NCI-H2029 (cell line): ENCODE results near the gene NEK2.
"Not testable (repeated sequence)": the region's sequence is repeated elsewhere in the genome, so short reads cannot be mapped to it uniquely, and the experiment has no call there.

Source experiments
- DNase-seq: peaks from one replicate; lab custom pipeline; 2025; lab: John Stamatoyannopoulos, UW

The NEK2 gene

DNA sequence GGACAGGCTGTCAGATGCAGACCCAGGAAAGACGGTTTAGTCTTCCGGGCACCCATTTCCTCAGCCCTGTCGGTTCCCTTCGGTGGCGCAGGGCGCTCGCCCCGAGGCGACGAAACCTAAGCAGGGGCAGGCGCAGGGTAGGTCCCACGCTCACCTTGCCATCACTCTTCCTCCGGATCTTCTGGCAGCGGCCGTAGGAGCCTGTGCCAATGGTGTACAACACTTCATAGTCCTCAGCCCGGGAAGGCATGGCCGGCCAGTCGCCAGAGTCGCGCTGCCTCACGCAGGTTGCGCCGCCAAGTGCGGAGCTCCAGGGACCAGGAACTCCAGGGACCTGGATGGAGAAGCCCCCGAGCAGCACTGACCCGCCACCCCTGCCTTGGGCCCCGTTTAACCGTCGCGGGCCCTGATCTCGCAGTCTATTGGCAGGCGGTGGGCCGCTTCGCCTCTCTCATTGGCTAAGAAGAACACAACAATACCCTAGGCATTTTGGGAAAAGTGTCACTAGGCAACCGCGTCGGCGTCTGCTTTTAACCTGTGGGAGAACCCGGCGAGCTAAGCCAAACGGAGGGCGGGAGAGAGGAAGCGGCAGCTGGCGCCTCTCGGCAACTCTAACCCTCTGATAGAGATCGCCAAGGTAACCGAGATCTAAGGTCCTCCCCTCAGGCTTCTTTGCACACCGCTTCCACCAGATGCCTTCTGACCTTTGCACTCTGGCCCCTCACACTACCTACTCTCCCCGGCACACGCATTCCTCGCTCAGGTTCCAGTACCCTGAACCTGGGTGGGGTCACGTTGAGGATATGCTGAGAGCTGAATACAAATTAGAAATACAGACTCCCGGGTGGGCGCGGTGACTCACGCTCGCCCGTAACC lies at the start of gene NEK2:
NEK2 (minus strand) TSS at position 392 of the 876 bp plus-strand sequence; CDS start at position 250, 142 bp downstream.
- peak; percentile 94 for DNase-seq

DNA sequence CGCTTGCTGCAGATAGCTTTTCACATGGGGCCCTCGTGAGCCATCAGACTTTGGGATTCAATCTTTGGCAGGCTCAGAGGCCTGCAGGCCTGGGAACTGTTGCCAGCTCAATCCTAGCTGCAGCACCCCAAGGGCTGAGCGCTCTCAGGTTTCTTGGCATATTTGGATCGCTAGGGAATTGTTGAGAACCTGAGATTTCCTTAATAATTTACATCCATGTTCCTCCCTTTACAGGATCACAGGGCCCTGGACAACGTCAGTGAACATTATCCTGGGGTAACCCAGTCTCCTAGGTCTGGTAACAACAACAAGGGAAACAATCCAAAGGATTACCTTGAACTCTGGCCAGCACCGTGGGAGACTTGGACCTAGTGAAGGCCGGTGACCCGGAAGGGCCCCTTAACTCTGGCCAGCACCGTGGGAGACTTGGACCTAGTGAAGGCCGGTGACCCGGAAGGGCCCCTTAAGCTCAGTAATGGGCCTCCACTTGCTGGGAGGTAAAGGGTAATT lies 49.3 kb upstream of the NEK2 start:
- no peak for DNase-seq

GRCh38 chr1:211723273-211723672 lies 47.9 kb upstream of the NEK2 start:
- no peak for DNase-seq

DNA sequence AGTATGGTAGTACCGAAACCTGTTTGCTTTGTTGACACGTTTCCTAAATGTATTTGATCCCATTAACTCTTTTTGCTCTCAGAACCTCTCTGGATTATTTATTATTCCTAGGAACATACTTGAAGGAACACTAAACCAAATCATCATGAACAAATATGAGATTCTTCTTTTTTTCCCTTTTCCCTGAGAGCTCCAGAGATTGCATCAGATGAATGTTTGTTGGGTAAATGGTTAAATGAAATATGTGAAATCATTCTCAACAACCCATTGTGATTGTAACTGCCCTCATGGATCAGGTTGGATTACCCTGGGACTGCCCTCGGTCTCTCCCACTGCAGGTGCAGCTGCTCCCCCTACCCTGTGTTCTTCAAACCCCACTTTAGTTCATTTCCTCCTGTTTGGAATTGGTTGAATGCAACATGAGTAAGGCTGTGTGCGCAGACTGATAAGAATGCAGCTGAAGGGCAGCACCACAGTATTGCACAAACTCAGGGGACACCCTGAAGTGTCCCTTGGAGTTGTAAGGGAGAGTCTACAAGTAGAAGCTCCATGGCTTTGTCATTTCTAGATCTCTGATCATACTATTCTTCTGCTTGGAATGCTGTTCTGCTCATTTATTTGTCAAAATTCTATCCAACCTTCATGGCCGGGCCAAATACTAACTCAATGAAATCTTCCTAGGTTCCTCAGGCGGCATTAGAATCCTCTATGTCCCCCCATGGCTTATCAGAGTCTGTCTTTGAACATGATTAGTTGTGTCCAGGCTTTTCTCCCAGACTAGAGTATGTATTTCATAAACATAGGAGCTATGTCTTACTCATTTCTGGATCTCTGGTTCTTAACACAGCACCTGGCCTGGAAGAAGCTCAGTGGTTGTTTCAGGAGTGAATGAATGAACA lies 47.1 kb upstream of the NEK2 start:
- no peak for DNase-seq

DNA sequence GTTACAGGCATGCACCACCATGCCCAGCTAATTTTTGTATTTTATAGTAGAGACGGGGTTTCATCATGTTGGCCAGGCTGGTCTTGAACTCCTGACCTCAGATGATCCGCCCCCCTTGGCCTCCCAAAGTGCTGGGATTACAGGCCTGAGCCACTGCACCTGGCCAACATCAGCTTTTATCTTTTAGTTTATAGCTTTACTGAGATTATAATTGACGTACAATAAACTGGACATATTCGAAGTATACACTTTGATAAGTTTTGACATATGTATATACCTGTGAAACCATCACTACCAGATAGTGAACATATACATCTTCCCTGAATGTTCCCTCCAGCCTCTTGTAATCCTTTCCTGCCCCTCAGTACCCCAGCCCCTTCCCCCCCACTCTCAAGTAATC lies 41.1 kb upstream of the NEK2 start:
- not testable (repeated sequence) for DNase-seq

DNA sequence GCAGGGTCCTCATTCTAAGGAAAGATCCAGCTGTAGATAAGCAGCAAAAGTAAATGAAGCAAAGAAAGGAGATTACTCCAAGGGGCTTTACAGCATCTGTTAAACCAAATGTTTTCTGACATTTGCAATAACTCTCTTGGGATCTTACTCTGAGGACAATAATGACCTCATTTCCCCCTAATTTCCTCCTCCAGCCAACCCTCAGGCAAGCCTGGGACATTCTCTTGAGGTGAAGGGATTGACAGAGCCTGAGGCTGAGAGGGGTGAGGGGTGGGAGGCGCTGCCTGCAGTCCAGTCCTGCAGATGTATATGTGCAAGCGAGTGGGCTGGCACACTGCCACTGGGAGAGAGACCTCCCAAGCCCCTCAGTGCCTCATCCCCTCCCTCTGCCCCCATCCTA lies 40.5 kb upstream of the NEK2 start:
- DNase-seq = no peak

DNA sequence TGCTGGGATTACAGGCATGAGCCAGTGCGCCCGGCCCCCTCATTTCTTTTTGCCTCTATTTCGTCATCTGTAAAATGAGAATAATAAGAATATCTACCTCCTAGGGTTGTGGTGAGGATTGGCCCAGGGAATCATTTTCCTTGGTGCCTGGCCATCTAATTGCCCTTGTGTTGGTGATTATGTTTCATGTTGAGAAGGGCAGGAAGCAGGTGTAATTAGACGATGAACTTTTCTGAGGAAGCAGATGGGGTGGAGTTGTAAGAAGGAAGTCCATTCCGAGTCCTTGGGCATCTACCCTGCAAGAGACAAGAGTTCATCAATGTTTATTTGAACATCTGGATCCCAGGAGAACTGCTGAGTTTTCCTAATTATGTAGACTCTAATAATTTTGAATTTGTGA lies 38.7 kb upstream of the NEK2 start:
- no peak for DNase-seq

DNA sequence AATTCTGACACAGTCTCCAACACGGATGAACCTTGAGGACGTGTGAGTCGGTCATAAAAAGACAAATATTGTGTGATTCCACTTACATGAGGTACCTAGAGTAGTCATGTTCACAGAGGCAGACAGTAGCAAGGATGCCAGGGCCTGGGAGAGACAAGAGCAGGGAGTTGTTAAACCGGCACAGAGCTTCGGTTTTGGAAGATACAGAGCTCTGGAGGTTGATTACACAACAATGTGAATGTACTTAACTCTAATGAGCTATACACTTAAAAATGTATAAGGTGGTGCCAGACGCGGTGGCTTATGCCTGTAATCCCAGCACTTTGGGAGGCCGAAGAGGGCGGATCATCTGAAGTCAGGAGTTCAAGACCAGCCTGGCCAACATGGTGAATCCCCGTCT lies 37.8 kb upstream of the NEK2 start:
- no peak for DNase-seq

DNA sequence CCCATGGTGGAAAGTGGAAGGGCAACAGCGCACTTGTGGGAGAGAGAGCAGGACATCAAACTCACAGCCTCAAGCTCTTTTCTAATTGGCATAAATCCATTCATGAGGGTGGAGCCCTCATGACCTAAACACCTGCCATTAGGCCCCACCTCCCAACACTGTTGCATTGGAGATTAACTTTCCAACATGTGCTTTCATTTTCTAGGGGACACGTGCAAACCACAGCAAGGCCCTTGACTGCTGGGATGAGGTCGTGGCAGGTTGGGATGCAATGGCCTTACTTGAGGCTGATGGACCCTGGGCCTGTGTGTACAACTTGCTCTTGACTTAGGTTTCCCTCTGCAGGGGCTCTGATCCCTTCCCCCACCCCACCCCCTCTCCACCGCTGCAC lies 35.9 kb upstream of the NEK2 start:
- peak; percentile 71 for DNase-seq

- no peak for DNase-seq
Measured at GRCh38 chr1:211710566-211711314, 35.3 kb upstream of the NEK2 start.

DNA sequence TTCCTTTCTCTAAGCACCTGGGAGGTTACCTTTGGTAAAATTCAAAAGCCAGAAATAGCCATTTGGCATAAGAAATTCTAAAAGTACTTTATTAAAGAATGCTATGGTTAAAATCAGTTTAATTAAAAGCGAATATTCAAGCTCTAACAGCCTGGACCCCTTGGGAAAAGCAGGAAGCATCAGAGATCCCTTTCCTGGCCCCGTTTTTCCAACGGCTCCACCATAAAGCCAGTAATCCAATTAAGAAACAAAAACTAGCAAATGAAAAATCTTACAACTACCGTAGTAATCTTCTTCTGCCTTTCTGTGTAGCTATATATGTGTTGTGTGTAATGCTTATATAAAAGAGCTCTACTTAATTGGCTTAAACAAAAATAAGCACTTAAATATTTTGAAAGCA lies 33.5 kb upstream of the NEK2 start:
- DNase-seq = no peak

DNA sequence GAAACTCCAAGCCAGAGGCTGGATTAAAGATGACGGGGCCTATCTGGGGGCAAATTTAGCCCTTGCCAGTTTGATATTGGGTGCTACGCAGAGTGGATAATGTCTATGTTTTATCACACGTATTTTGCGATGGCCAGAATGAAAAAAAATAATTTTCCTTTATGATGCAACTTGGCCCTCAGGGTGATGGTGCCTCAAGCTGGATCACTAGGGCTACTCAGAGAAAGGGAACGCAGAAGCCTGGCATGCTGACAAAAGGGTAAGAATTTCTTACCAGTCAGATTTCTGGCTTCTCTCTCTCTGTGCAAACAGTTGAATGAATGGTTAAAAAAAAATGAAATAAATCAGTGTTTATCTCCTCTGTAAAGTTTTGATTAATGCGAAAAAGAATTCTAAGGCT lies 32.6 kb upstream of the NEK2 start:
- DNase-seq = no peak

GRCh38 chr1:211705467-211706091 lies 30.2 kb upstream of the NEK2 start:
- no peak for DNase-seq

DNA sequence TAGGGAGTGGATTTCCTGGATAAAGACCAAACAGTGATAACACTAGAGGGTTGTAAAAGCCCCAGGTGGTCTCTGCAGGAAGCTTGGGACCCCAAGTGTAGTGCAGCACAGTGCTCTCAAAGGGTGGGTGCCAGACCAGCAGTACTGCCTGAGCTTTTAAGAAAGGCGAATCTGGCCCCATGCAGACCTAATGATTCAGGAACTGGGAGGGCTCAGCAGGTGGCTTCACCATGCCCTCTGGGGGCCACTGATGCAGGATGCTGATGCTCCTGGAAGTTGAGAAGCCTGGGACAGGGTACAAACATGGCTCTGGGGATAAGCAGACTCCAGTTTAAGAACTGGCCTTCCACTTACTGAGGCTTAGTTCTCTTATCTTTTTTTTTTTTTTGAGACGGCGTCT lies 29.1 kb upstream of the NEK2 start:
- DNase-seq = no peak

- peak; percentile 92 for DNase-seq
Measured at GRCh38 chr1:211703812-211704537, 28.6 kb upstream of the NEK2 start.

- no peak for DNase-seq
Measured at GRCh38 chr1:211701733-211702132, 26.3 kb upstream of the NEK2 start.

- DNase-seq = no peak
Measured at GRCh38 chr1:211699059-211699458, 23.6 kb upstream of the NEK2 start.

GRCh38 chr1:211698161-211699026 lies 23.0 kb upstream of the NEK2 start:
- DNase-seq = peak; percentile 64

- DNase-seq = no peak
Measured at GRCh38 chr1:211697356-211697755, 21.9 kb upstream of the NEK2 start.
